PC-9 (cell line): ENCODE data around the gene ABI3BP. TPM values are rescaled to one million over a fixed set of nuclear protein-coding genes. Genes with fewer than 3 reads are reported as not detected.

Experiments
- BruUV-seq: library from RNA; stranded (reverse); fragments of 400-500 nt; replicated peaks from 2 replicates; lab custom pipeline; 2021; lab: Mats Ljungman, UMichigan
- CTCF ChIA-PET: fragments of 300-600 bp; sonication (Branson Sonifier 250); formaldehyde crosslinking; loops from one replicate; lab custom pipeline; 2022; ENCODE audit warnings: antibody characterized with exemption; lab: Charles Lee
- POLR2A ChIA-PET: fragments of 300-600 bp; sonication (Branson Sonifier 250); formaldehyde crosslinking; loops from one replicate; lab custom pipeline; 2022; ENCODE audit warnings: antibody characterized with exemption; ENCODE audit not compliant: unreplicated experiment; lab: Charles Lee
- DNase-seq, 2 experiments: peaks; one replicate each; pipeline versions ENCODE4 v3.0.0 to v3.0.0-alpha.2; 2015 to 2022; ENCODE audit warnings: mixed read lengths in 1 of 2
- H2AFZ ChIP-seq: fragments of 200-600 bp; sonication (generic); 2 replicates; pipeline ENCODE4 v1.8.1; 2017; ENCODE audit warnings: antibody characterized with exemption
- H3F3A ChIP-seq: fragments of 200-600 bp; sonication (generic); 2 replicates; pipeline ENCODE4 v1.8.1; 2017; ENCODE audit warnings: antibody characterized with exemption, mild to moderate bottlenecking, low read depth; ENCODE audit not compliant: insufficient read depth
- H3K27ac ChIP-seq: fragments of 200-600 bp; sonication (generic); 2 replicates; pipeline ENCODE4 v1.6.1; 2016; ENCODE audit warnings: mixed run types
- H3K27me3 ChIP-seq: fragments of 200-600 bp; sonication (generic); 2 replicates; pipeline ENCODE4 v1.6.1; 2016; ENCODE audit warnings: low read depth, mixed run types; ENCODE audit not compliant: insufficient read depth
- H3K36me3 ChIP-seq: fragments of 200-600 bp; sonication (generic); 2 replicates; pipeline ENCODE4 v1.6.1; 2016; ENCODE audit warnings: low read depth, mixed run types
- H3K4me1 ChIP-seq: fragments of 200-600 bp; sonication (generic); replicated peaks from 2 replicates; pipeline ENCODE4 v1.6.1; 2016; ENCODE audit warnings: mixed run types; ENCODE audit not compliant: insufficient read depth
- H3K4me2 ChIP-seq: fragments of 200-600 bp; sonication (generic); 2 replicates; pipeline ENCODE4 v1.6.1; 2017; ENCODE audit warnings: mixed run types
- H3K4me3 ChIP-seq: fragments of 200-600 bp; sonication (generic); 2 replicates; pipeline ENCODE4 v1.6.1; 2016; ENCODE audit warnings: mixed run types
- H3K79me2 ChIP-seq: fragments of 200-600 bp; sonication (generic); 2 replicates; pipeline ENCODE4 v1.6.1; 2017; ENCODE audit warnings: low read depth, mixed run types
- H3K9me2 ChIP-seq: fragments of 200-600 bp; sonication (generic); 2 replicates; pipeline ENCODE4 v1.8.1; 2017; ENCODE audit warnings: mild to moderate bottlenecking; ENCODE audit not compliant: insufficient read depth
- H3K9me3 ChIP-seq: fragments of 200-600 bp; sonication (generic); 2 replicates; pipeline ENCODE4 v1.8.1; 2016; ENCODE audit warnings: low read depth; ENCODE audit not compliant: insufficient read depth
- H4K20me1 ChIP-seq: fragments of 200-600 bp; sonication (generic); 2 replicates; pipeline ENCODE4 v1.8.1; 2017; ENCODE audit not compliant: insufficient read depth
- CTCF ChIP-seq: fragments of 200-600 bp; sonication (generic); conservative IDR thresholded peaks from 2 replicates; pipeline ENCODE4 v1.6.1; 2017; ENCODE audit warnings: mixed run types, antibody characterized with exemption, mild to moderate bottlenecking, moderate library complexity
- EZH2 ChIP-seq: fragments of 200-600 bp; sonication (generic); IDR thresholded peaks from 2 replicates; pipeline ENCODE4 v1.8.0; 2017; ENCODE audit warnings: antibody characterized with exemption, low read depth
- intact Hi-C: fragments of 100-400 bp; cut with micrococcal nuclease; formaldehyde crosslinking; loops from one replicate; pipeline ENCODE4 v1.10.0; 2022; ENCODE audit not compliant: unreplicated experiment
- total RNA-seq: library from RNA; stranded (reverse); gene quantifications from 2 replicates; pipeline ENCODE4 v1.2.3, GENCODE V29; 2021

ABI3BP gene
- total RNA-seq, 1 experiment from 2014 or later, result 4.2 TPM

GRCh38 chr3:100831629-100832028 is 161.6 kb downstream of the ABI3BP start:
- Histone ChIP-seq H3K36me3 (no peaks in the 10 kb centered on the region), H3K4me1 (no peaks in the 10 kb centered on the region), H3K9me2 (0 out of 2 replicates have a peak, but pooled peaks cover under 1% of the 10 kb centered on the region), H3K79me2 (no peaks in the 10 kb centered on the region), H2AFZ (no peak overlapping the region), H3K9me3 (no peaks in the 10 kb centered on the region), H3K4me2 (no peak overlapping the region), H4K20me1 (no peaks in the 10 kb centered on the region), H3K27ac (no peak overlapping the region), H3F3A (no peaks in the 10 kb centered on the region), H3K27me3 (0 out of 2 replicates have a peak, but pooled peaks cover 3% of the 10 kb centered on the region), H3K4me3 (no peak overlapping the region)
- ChIA-PET CTCF (no interaction called here), POLR2A (no interaction called here)
- intact Hi-C loops, result no loop called here
- TF ChIP-seq CTCF, result no peak
- TF ChIP-seq EZH2, result no peak
- no peak for DNase-seq
- BruUV-seq, result no TSS peak

- no peak overlapping the region for H3K4me2 ChIP-seq
- DNase-seq, result no peak
- no peaks in the 10 kb centered on the region for H3K4me1 ChIP-seq
- no peaks in the 10 kb centered on the region for H3K9me3 ChIP-seq
- H2AFZ ChIP-seq, result no peak overlapping the region
- H3K27me3 ChIP-seq, result 0 out of 2 replicates have a peak, but pooled peaks cover 3% of the 10 kb centered on the region
- CTCF ChIA-PET, result no interaction called here
- no TSS peak for BruUV-seq
- H3F3A ChIP-seq, result no peaks in the 10 kb centered on the region
- no peak overlapping the region for H3K4me3 ChIP-seq
- intact Hi-C loops, result no loop called here
- no peaks in the 10 kb centered on the region for H4K20me1 ChIP-seq
- H3K27ac ChIP-seq, result no peak overlapping the region
- TF ChIP-seq EZH2 (no peak), CTCF (no peak)
- 0 out of 2 replicates have a peak, but pooled peaks cover 6% of the 10 kb centered on the region for H3K9me2 ChIP-seq
- no peaks in the 10 kb centered on the region for H3K36me3 ChIP-seq
- no peaks in the 10 kb centered on the region for H3K79me2 ChIP-seq
- POLR2A ChIA-PET, result no interaction called here
Observed at GRCh38 chr3:100830931-100831330, 162.3 kb downstream of the ABI3BP start.

- Histone ChIP-seq H3K9me2 (0 out of 2 replicates have a peak, but pooled peaks cover 6% of the 10 kb centered on the region), H3K9me3 (no peaks in the 10 kb centered on the region), H3K4me3 (no peak overlapping the region), H3K4me1 (no peaks in the 10 kb centered on the region), H3F3A (no peaks in the 10 kb centered on the region), H2AFZ (no peak overlapping the region), H3K27me3 (0 out of 2 replicates have a peak, but pooled peaks cover 3% of the 10 kb centered on the region), H3K4me2 (no peak overlapping the region), H4K20me1 (no peaks in the 10 kb centered on the region), H3K79me2 (no peaks in the 10 kb centered on the region), H3K27ac (no peak overlapping the region), H3K36me3 (no peaks in the 10 kb centered on the region)
- no peak for DNase-seq
- CTCF ChIA-PET, result no interaction called here
- BruUV-seq, result no TSS peak
- TF ChIP-seq CTCF (no peak), EZH2 (no peak)
- POLR2A ChIA-PET, result no interaction called here
- intact Hi-C loops, result no loop called here
Observed at GRCh38 chr3:100825574-100825973, 167.6 kb downstream of the ABI3BP start.
